DMS79 (cell line): ENCODE results near the gene TSC2.
"Not testable (repeated sequence)": the region's sequence is repeated elsewhere in the genome, so short reads cannot be mapped to it uniquely, and the experiment has no call there.

Source experiments
- DNase-seq: peaks from one replicate; lab custom pipeline; 2025; lab: John Stamatoyannopoulos, UW

The TSC2 gene

GRCh38 chr16:2105291-2105690, 57.5 kb downstream of the TSC2 start:
- not testable (repeated sequence) for DNase-seq

- not testable (repeated sequence) for DNase-seq
Observed at GRCh38 chr16:2105769-2106168, 58.0 kb downstream of the TSC2 start.

GRCh38 chr16:2106211-2106610, 58.4 kb downstream of the TSC2 start:
- not testable (repeated sequence) for DNase-seq

GRCh38 chr16:2107121-2107790, 59.5 kb downstream of the TSC2 start:
- DNase-seq: not testable (repeated sequence)

- not testable (repeated sequence) for DNase-seq
Observed at GRCh38 chr16:2107791-2108125, 60.0 kb downstream of the TSC2 start.

GRCh38 chr16:2108446-2109270, 60.9 kb downstream of the TSC2 start:
- DNase-seq: not testable (repeated sequence)

- not testable (repeated sequence) for DNase-seq
Observed at GRCh38 chr16:2109271-2109580, 61.4 kb downstream of the TSC2 start.

- not testable (repeated sequence) for DNase-seq
Observed at GRCh38 chr16:2109872-2110271, 62.1 kb downstream of the TSC2 start.

- not testable (repeated sequence) for DNase-seq
Observed at GRCh38 chr16:2110332-2111008, 62.7 kb downstream of the TSC2 start.

GRCh38 chr16:2111009-2111353, 63.2 kb downstream of the TSC2 start:
- not testable (repeated sequence) for DNase-seq

- DNase-seq: not testable (repeated sequence)
Observed at GRCh38 chr16:2111412-2112335, 63.9 kb downstream of the TSC2 start.

- DNase-seq: not testable (repeated sequence)
Observed at GRCh38 chr16:2112539-2113106, 64.8 kb downstream of the TSC2 start.

- DNase-seq: not testable (repeated sequence)
Observed at GRCh38 chr16:2114225-2114624, 66.4 kb downstream of the TSC2 start.

GRCh38 chr16:2114885-2115590, 67.3 kb downstream of the TSC2 start:
- DNase-seq: not testable (repeated sequence)

GRCh38 chr16:2115591-2115973, 67.8 kb downstream of the TSC2 start:
- DNase-seq: no peak

- DNase-seq: not testable (repeated sequence)
Observed at GRCh38 chr16:2116428-2116827, 68.6 kb downstream of the TSC2 start.

GRCh38 chr16:2117341-2117740, 69.6 kb downstream of the TSC2 start:
- DNase-seq: not testable (repeated sequence)

GRCh38 chr16:2117960-2118722, 70.4 kb downstream of the TSC2 start:
- DNase-seq: not testable (repeated sequence)

GRCh38 chr16:2121325-2121724, 73.5 kb downstream of the TSC2 start:
- DNase-seq: not testable (repeated sequence)

- no peak for DNase-seq
Observed at GRCh38 chr16:2121853-2122252, 74.1 kb downstream of the TSC2 start.
